Testis (tissue), 2 donors: Measurements from ENCODE around the gene SAFB2.

Source experiments
- CTCF ChIP-seq, 3 experiments: fragments of 450-650 bp in 2 of 3; fragments of 200-600 bp in 1 of 3; sonication (generic) in 1 of 3; IDR thresholded peaks; one replicate each; pipeline ENCODE4 v1.5.1; 2016 to 2019; ENCODE audit warnings: antibody characterized with exemption in 3 of 3, mild to moderate bottlenecking in 2 of 3, moderate library complexity in 1 of 3
- POLR2A ChIP-seq: fragments of 450-650 bp; IDR thresholded peaks from one replicate; pipeline ENCODE4 v1.6.1; 2017; ENCODE audit warnings: antibody characterized with exemption, mild to moderate bottlenecking, moderate library complexity

GRCh38 chr19:5642204-5642603 is 19.6 kb upstream of the SAFB2 start:
- TF ChIP-seq CTCF (IDR thresholded peaks at IDR 0.05) (no peak), POLR2A (no peak)
